Mesenchymal stem cell (in vitro differentiated cells and primary cell): ENCODE data around the gene ACACA.

Experiments
- DNase-seq: peaks from one replicate; pipeline ENCODE4 v3.0.0-alpha.2; 2013
- H2AFZ ChIP-seq: one replicate; pipeline ENCODE4 v1.6.1; 2013; ENCODE audit warnings: low read depth, mild to moderate bottlenecking, control low read depth, inconsistent platforms, low read length, moderate library complexity
- H2AK5ac ChIP-seq: 2 replicates; pipeline ENCODE4 v1.6.1; 2013; ENCODE audit warnings: low read length, moderate library complexity, mild to moderate bottlenecking, inconsistent platforms; ENCODE audit not compliant: severe bottlenecking
- H2BK120ac ChIP-seq: one replicate; pipeline ENCODE4 v1.6.1; 2013; ENCODE audit warnings: low read depth, mild to moderate bottlenecking, inconsistent platforms, low read length, moderate library complexity
- H2BK12ac ChIP-seq, 2 experiments: one replicate each; pipeline ENCODE4 v1.6.1; 2013; ENCODE audit warnings: inconsistent platforms in 2 of 2, low read length in 2 of 2, mild to moderate bottlenecking in 2 of 2, moderate library complexity in 2 of 2, control low read depth in 1 of 2
- H2BK15ac ChIP-seq: one replicate; pipeline ENCODE4 v1.6.1; 2013; ENCODE audit warnings: mild to moderate bottlenecking, low read depth, inconsistent platforms; ENCODE audit not compliant: poor library complexity, severe bottlenecking
- H2BK5ac ChIP-seq: 2 replicates; pipeline ENCODE4 v1.6.1; 2013; ENCODE audit warnings: low read depth, mild to moderate bottlenecking, low read length, control low read depth, inconsistent platforms; ENCODE audit not compliant: poor library complexity, severe bottlenecking
- H3K14ac ChIP-seq, 2 experiments: one replicate each; pipeline ENCODE4 v1.6.1; 2013; ENCODE audit warnings: inconsistent platforms in 2 of 2, low read length in 2 of 2, control low read depth in 1 of 2, mild to moderate bottlenecking in 1 of 2, moderate library complexity in 1 of 2
- H3K18ac ChIP-seq, 2 experiments: one replicate each; pipeline ENCODE4 v1.6.1; 2013; ENCODE audit warnings: inconsistent platforms in 2 of 2, low read length in 2 of 2, control low read depth in 1 of 2, low read depth in 1 of 2, mild to moderate bottlenecking in 1 of 2
- H3K23ac ChIP-seq, 2 experiments: one replicate each; pipeline ENCODE4 v1.6.1; 2013; ENCODE audit warnings: inconsistent platforms in 2 of 2, low read length in 2 of 2, mild to moderate bottlenecking in 2 of 2, moderate library complexity in 2 of 2, control low read depth in 1 of 2
- H3K27ac ChIP-seq: 2 replicates; pipeline ENCODE4 v1.5.1; 2013; ENCODE audit warnings: mild to moderate bottlenecking, moderate library complexity, low read length, control low read depth, inconsistent platforms; ENCODE audit not compliant: poor library complexity, severe bottlenecking
- H3K27me3 ChIP-seq, 2 experiments: 2 replicates each; pipeline versions ENCODE4 v1.6.1 to v1.7.0; 2013; ENCODE audit warnings: low read length in 2 of 2, mild to moderate bottlenecking in 2 of 2, moderate library complexity in 2 of 2, control low read depth in 1 of 2, inconsistent platforms in 1 of 2; ENCODE audit not compliant: control insufficient read depth in 1 of 2, insufficient read depth in 1 of 2
- H3K36me3 ChIP-seq, 2 experiments: 2 replicates each; pipeline versions ENCODE4 v1.6.1 to v1.7.0; 2013; ENCODE audit warnings: low read length in 2 of 2, control low read depth in 1 of 2, inconsistent platforms in 1 of 2, low read depth in 1 of 2, mild to moderate bottlenecking in 1 of 2; ENCODE audit not compliant: insufficient read depth in 2 of 2, control insufficient read depth in 1 of 2
- H3K4ac ChIP-seq, 2 experiments: one replicate each; pipeline ENCODE4 v1.6.1; 2013; ENCODE audit warnings: inconsistent platforms in 2 of 2, low read length in 2 of 2, mild to moderate bottlenecking in 2 of 2, moderate library complexity in 2 of 2, control low read depth in 1 of 2, low read depth in 1 of 2
- H3K4me1 ChIP-seq: 2 replicates; pipeline ENCODE4 v1.6.1; 2013; ENCODE audit warnings: low read depth, low read length, control low read depth; ENCODE audit not compliant: control insufficient read depth, insufficient read depth
- H3K4me2 ChIP-seq: 2 replicates; pipeline ENCODE4 v1.6.1; 2013; ENCODE audit warnings: low read length, mild to moderate bottlenecking, inconsistent platforms; ENCODE audit not compliant: poor library complexity, severe bottlenecking
- H3K4me3 ChIP-seq, 2 experiments: 2 replicates each; pipeline versions ENCODE4 v1.5.1 to v1.7.0; 2013; ENCODE audit warnings: low read length in 2 of 2, mild to moderate bottlenecking in 2 of 2, control low read depth in 1 of 2, low read depth in 1 of 2; ENCODE audit not compliant: insufficient read depth in 1 of 2
- H3K79me1 ChIP-seq: replicated peaks from 2 replicates; pipeline ENCODE4 v1.6.1; 2013; ENCODE audit warnings: mild to moderate bottlenecking, control low read depth, low read length, inconsistent platforms; ENCODE audit not compliant: poor library complexity, severe bottlenecking
- H3K9ac ChIP-seq: 2 replicates; pipeline ENCODE4 v1.7.0; 2013; ENCODE audit warnings: mild to moderate bottlenecking, low read length, moderate library complexity
- H3K9me3 ChIP-seq: 2 replicates; pipeline ENCODE4 v1.7.0; 2013; ENCODE audit warnings: mild to moderate bottlenecking, low read length; ENCODE audit not compliant: control insufficient read depth
- H4K8ac ChIP-seq: one replicate; pipeline ENCODE4 v1.6.1; 2013; ENCODE audit warnings: inconsistent platforms, mild to moderate bottlenecking, low read length, moderate library complexity
- H4K91ac ChIP-seq: one replicate; pipeline ENCODE4 v1.6.1; 2013; ENCODE audit warnings: mild to moderate bottlenecking, low read length, inconsistent platforms
- WGBS: methylation state at CpG from one replicate; pipeline ENCODE4 v1.1.7; 2013; ENCODE audit warnings: mixed read lengths; 5-methylcytosine and 5-hydroxymethylcytosine counted together

ACACA gene

GRCh38 chr17:37056622-37057021 is 350.0 kb downstream of the ACACA start:
- Histone ChIP-seq H2BK15ac (no peak overlapping the region), H4K91ac (no peak overlapping the region), H2BK120ac (no peak overlapping the region), H3K4me1 (no peaks in the 10 kb centered on the region), H3K23ac (no peak overlapping the region), H3K9ac (no peak overlapping the region), H3K18ac (no peak overlapping the region), H3K4me3 (no peak overlapping the region), H2BK12ac (no peak overlapping the region), H3K4ac (no peak overlapping the region), H4K8ac (no peak overlapping the region), H3K14ac (no peak overlapping the region), H3K36me3 (peaks cover 26 to 32% of the 10 kb centered on the region in 2 experiments), H2AK5ac (no peak overlapping the region), H3K4me2 (no peak overlapping the region), H2AFZ (no peak overlapping the region), H3K27ac (no peak overlapping the region), H2BK5ac (no peak overlapping the region), H3K27me3 (no peaks in the 10 kb centered on the region), H3K9me3 (no peaks in the 10 kb centered on the region), H3K79me1 (peaks cover 15% of the 10 kb centered on the region)
- WGBS = 96% methylated on average over 18 of the region's 18 CpGs
- DNase-seq = no peak

DNA sequence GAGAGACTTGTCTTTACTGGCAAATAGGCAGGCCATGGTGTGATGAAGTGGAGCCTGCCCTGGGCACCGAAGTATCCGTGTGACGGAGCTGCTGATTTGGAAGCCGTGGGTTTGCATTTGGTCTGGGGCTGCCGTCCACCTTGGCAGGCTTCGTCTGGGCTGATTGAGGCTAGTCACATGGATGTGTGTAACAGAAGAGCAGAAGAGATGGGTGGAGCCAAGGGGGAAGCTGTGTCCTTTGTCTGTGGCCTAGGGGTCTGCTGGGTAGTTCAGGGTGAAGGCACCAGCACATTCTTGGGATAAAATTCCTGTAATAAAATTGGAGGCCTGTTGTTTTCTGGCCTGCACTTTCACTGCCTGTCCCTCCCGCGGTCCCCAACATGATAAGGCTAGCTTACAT is 351.7 kb downstream of the ACACA start:
- Histone ChIP-seq H2BK12ac (no peak overlapping the region), H3K27ac (no peak overlapping the region), H3K36me3 (peaks cover 31 to 43% of the 10 kb centered on the region in 2 experiments), H3K4ac (no peak overlapping the region), H3K14ac (no peak overlapping the region), H2BK120ac (no peak overlapping the region), H3K4me3 (no peak overlapping the region), H2AFZ (no peak overlapping the region), H3K9ac (no peak overlapping the region), H2AK5ac (no peak overlapping the region), H3K18ac (no peak overlapping the region), H4K8ac (no peak overlapping the region), H3K4me1 (peaks cover 3% of the 10 kb centered on the region), H3K23ac (no peak overlapping the region), H2BK5ac (no peak overlapping the region), H3K4me2 (no peak overlapping the region), H3K9me3 (no peaks in the 10 kb centered on the region), H2BK15ac (no peak overlapping the region), H4K91ac (no peak overlapping the region), H3K79me1 (peaks cover 22% of the 10 kb centered on the region), H3K27me3 (no peaks in the 10 kb centered on the region)
- 89% methylated on average over 6 of the region's 8 CpGs for whole genome bisulfite sequencing
- no peak for DNase-seq

DNA sequence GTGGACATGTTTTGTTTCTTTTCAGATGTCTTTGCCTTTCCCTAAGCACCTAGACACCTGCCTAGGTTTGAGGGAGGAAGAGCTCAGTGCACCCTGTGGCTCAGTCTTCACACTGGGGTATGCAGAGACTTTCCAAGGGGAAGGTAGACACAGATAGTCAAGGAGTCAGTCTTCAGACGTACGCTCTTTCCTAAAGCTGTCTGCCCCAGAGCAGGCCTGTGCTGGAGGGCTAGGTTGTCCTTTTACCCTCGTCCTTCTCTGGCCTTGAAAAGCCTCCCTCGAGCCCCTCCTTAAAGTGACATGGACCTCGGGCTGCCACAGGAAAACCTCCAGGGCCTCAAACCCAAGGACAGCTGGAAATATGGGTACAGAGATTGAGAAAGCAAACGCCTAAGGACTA is 354.2 kb downstream of the ACACA start:
- H4K91ac ChIP-seq = no peak overlapping the region
- no peak overlapping the region for H2BK15ac ChIP-seq
- no peak overlapping the region for H2BK12ac ChIP-seq
- no peak overlapping the region for H3K4me3 ChIP-seq
- no peak overlapping the region for H3K14ac ChIP-seq
- H3K36me3 ChIP-seq = peaks cover 29 to 50% of the 10 kb centered on the region in 2 experiments
- no peaks in the 10 kb centered on the region for H3K27me3 ChIP-seq
- WGBS = 95% methylated on average over 6 of the region's 6 CpGs
- H2AFZ ChIP-seq = no peak overlapping the region
- H4K8ac ChIP-seq = no peak overlapping the region
- DNase-seq = no peak
- peaks cover 25% of the 10 kb centered on the region for H3K79me1 ChIP-seq
- no peaks in the 10 kb centered on the region for H3K9me3 ChIP-seq
- no peak overlapping the region for H3K4ac ChIP-seq
- H2BK120ac ChIP-seq = no peak overlapping the region
- H3K4me1 ChIP-seq = peaks cover 3% of the 10 kb centered on the region
- H2AK5ac ChIP-seq = no peak overlapping the region
- H3K4me2 ChIP-seq = no peak overlapping the region
- no peak overlapping the region for H3K9ac ChIP-seq
- no peak overlapping the region for H3K23ac ChIP-seq
- H3K18ac ChIP-seq = no peak overlapping the region
- no peak overlapping the region for H2BK5ac ChIP-seq
- no peak overlapping the region for H3K27ac ChIP-seq

GRCh38 chr17:37051833-37052232 is 354.8 kb downstream of the ACACA start:
- H2BK5ac ChIP-seq = no peak overlapping the region
- no peak overlapping the region for H3K4ac ChIP-seq
- H3K27ac ChIP-seq = no peak overlapping the region
- no peak overlapping the region for H3K18ac ChIP-seq
- H3K9me3 ChIP-seq = no peaks in the 10 kb centered on the region
- H3K27me3 ChIP-seq = no peaks in the 10 kb centered on the region
- no peak for DNase-seq
- H3K4me2 ChIP-seq = no peak overlapping the region
- no peak overlapping the region for H2AK5ac ChIP-seq
- H3K23ac ChIP-seq = no peak overlapping the region
- 100% methylated on average over 3 of the region's 3 CpGs for WGBS
- peaks cover 27 to 47% of the 10 kb centered on the region in 2 experiments for H3K36me3 ChIP-seq
- H2BK120ac ChIP-seq = no peak overlapping the region
- no peak overlapping the region for H2BK12ac ChIP-seq
- H3K4me1 ChIP-seq = peaks cover 3% of the 10 kb centered on the region
- H3K9ac ChIP-seq = no peak overlapping the region
- H2BK15ac ChIP-seq = no peak overlapping the region
- H3K14ac ChIP-seq = no peak overlapping the region
- no peak overlapping the region for H2AFZ ChIP-seq
- H3K4me3 ChIP-seq = no peak overlapping the region
- no peak overlapping the region for H4K8ac ChIP-seq
- H3K79me1 ChIP-seq = peaks cover 25% of the 10 kb centered on the region
- no peak overlapping the region for H4K91ac ChIP-seq
